AG09319 (cell line): ENCODE measurements around the gene CLEC12A.
"Not testable (repeated sequence)": the region's sequence is repeated elsewhere in the genome, so short reads cannot be mapped to it uniquely, and the experiment has no call there.

Experiments
- DNase-seq: peaks from one replicate; pipeline ENCODE4 v3.0.0-alpha.2; 2010; ENCODE audit warnings: low read depth; ENCODE audit errors: extremely low read depth
- TF ChIP-seq, protein P1 (sequence below): IDR thresholded peaks from 2 replicates; pipeline ENCODE4 v1.5.1; 2011; ENCODE audit warnings: low read depth, mild to moderate bottlenecking, inconsistent platforms, low read length, moderate library complexity

The CLEC12A gene

DNA sequence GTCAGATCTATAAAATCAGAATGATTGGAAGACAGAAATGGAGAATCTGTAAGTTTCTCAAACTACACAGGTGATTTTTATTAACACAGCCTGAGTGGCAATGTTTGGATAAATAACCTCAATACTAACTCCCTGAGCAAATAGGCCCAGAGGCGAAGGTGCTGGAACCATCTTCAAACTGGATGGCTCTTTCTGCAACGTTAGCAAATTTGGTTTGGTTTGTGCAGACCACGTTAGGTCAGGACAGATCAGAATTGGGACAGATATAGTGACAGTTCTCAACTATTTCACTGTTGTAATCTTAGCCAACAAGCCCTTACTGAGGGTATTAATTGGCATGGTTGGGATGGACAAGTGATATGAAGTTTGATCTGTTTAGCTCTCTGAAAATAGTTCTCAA is 50.1 kb downstream of the CLEC12A start:
- TF ChIP-seq, protein P1, sequence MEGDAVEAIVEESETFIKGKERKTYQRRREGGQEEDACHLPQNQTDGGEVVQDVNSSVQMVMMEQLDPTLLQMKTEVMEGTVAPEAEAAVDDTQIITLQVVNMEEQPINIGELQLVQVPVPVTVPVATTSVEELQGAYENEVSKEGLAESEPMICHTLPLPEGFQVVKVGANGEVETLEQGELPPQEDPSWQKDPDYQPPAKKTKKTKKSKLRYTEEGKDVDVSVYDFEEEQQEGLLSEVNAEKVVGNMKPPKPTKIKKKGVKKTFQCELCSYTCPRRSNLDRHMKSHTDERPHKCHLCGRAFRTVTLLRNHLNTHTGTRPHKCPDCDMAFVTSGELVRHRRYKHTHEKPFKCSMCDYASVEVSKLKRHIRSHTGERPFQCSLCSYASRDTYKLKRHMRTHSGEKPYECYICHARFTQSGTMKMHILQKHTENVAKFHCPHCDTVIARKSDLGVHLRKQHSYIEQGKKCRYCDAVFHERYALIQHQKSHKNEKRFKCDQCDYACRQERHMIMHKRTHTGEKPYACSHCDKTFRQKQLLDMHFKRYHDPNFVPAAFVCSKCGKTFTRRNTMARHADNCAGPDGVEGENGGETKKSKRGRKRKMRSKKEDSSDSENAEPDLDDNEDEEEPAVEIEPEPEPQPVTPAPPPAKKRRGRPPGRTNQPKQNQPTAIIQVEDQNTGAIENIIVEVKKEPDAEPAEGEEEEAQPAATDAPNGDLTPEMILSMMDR = no peak
- DNase-seq = no peak

GRCh38 chr12:10025236-10025635 is 54.0 kb downstream of the CLEC12A start:
- TF ChIP-seq, protein P1 = no peak
- no peak for DNase-seq

GRCh38 chr12:10026666-10027065 is 55.5 kb downstream of the CLEC12A start:
- not testable (repeated sequence) for DNase-seq

DNA sequence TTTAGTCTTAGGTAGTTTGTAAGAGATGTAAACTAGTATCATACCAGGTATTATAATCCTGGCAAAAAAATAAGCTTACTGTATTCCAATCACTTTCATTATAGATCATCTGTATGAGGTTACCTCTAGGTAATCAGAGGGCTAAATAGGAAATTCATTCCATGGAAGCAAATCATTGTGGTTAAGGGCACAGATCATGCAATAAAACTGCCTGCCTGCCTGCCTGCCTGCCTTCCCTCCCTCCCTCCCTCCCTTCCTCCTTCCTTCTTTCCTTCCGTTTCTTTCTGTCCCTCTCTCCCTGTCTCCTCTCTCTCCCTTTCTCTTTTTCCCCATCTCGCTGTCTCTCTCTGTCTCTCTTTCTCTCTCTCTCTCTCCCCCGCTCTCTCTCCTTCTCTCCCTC is 56.1 kb downstream of the CLEC12A start:
- DNase-seq = no peak
- TF ChIP-seq, protein P1 = no peak

DNA sequence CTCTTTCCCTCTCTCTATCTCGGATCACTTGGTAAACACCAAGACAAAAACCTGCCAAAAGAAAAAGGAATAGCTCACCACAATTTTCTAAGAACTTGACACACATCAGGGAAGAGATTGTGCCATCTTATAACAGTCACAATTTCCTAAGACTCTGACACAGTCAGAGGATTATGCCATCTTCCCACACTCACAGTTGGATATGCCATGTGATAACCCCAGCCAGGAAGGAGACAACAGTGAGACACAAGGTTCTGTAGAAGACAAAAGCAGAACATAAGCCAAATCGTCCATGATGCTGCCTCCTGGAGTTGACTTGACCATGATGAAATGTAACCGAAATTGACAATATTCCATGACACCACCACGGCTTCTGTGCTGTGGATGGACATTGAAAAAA is 56.5 kb downstream of the CLEC12A start:
- no peak for DNase-seq
- TF ChIP-seq, protein P1 = no peak

DNA sequence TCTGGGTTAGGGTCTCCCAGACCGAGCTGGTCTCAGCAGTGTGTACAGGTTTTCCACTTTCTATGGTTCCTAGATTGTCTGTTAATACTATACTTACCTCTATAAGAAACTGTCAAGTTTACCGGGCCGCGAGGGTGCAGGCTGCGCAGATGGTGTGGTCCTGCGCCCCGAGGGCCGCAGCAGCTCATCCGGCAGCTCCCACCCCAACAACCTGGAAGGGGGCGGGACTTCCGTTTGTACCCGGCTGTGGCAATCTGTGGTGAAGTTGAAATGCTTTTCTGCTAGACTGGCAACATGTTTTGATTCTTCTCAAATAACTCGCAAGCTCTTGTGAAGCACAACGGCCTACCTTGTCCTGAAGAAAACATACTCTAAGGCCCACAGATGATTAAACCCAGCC is 59.2 kb downstream of the CLEC12A start, which contains the start of gene CLEC9A:
Gene CLEC9A, plus strand, starts transcription at position 237 of the 400 bp plus-strand sequence. CDS start 22,006 bp downstream, outside the sequence.
- DNase-seq = no peak

GRCh38 chr12:10031321-10031720 is 60.1 kb downstream of the CLEC12A start:
- DNase-seq = no peak
- TF ChIP-seq, protein P1 = no peak

More for the DNA sequence above, 59.2 kb downstream of the CLEC12A start, which contains the start of gene CLEC9A:
- TF ChIP-seq, protein P1 = no peak

DNA sequence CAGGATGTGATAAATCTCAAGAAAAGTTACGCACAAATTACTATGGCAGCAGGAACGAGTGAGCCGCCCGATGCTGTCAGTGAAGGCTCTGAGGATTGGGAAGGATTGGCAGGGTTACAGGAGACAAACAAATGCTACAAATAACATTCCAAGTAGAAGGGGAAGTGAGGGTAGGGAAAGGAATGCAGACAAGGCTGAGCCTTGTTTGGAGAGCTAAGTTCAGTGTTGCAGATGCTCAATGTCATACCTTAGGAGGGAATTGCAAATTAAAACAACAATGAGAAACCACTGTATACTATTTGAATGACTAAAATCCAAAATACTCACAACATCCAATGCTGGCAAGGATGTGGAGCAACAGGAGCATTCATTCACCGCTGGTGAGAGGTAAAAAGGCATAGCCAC is 60.6 kb downstream of the CLEC12A start:
- TF ChIP-seq, protein P1 = no peak
- peak; percentile 5 for DNase-seq
